Measurements from ENCODE around the gene DNAH11.
"Not testable (repeated sequence)": the region's sequence is repeated elsewhere in the genome, so short reads cannot be mapped to it uniquely, and the experiment has no call there.

DNA sequence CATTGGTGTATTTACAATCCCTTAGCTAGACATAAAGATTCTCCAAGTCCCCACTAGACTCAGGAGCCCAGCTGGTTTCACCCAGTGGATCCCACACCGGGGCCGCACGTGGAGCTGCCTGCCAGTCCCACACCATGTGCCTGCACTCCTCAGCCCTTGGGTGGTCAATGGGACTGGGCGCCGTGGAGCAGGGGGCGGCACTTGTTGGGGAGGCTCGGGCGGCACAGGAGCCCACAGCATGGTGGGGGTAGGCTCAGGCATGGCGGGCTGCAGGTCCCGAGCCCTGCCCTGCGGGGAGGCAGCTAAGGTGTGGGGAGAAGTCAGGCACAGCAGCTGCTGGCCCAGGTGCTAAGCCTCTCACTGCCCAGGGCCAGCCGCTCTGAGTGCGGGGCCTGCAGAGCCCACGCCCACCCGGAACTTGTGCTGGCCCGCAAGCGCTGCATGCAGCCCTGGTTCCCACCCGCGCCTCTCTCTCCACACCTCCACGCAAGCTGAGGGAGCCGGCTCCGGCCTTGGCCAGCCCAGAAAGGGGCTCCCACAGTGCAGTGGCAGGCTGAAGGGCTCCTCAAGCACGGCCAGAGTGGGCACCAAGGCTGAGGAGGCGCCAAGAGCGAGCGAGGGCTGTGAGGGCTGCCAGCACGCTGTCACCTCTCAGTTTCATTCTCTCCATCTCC, 6.3 kb upstream of the DNAH11 start:
- TF ChIP-seq TAF1 (conservative IDR thresholded peaks at IDR 0.05); JUND (IDR thresholded peaks at IDR 0.05); YY1 (IDR thresholded peaks at IDR 0.05); EGR1 (IDR thresholded peaks at IDR 0.05; ENCODE audit: low read depth in 2 of 2); RAD21 (IDR thresholded peaks at IDR 0.05); GABPA (IDR thresholded peaks at IDR 0.05 in 1 of 2, conservative IDR thresholded peaks at IDR 0.05 in 1 of 2); SP1 (IDR thresholded peaks at IDR 0.05); FOXA1 (IDR thresholded peaks at IDR 0.05); RXRA (IDR thresholded peaks at IDR 0.05): not testable (repeated sequence)
- TF ChIP-seq, protein P1, sequence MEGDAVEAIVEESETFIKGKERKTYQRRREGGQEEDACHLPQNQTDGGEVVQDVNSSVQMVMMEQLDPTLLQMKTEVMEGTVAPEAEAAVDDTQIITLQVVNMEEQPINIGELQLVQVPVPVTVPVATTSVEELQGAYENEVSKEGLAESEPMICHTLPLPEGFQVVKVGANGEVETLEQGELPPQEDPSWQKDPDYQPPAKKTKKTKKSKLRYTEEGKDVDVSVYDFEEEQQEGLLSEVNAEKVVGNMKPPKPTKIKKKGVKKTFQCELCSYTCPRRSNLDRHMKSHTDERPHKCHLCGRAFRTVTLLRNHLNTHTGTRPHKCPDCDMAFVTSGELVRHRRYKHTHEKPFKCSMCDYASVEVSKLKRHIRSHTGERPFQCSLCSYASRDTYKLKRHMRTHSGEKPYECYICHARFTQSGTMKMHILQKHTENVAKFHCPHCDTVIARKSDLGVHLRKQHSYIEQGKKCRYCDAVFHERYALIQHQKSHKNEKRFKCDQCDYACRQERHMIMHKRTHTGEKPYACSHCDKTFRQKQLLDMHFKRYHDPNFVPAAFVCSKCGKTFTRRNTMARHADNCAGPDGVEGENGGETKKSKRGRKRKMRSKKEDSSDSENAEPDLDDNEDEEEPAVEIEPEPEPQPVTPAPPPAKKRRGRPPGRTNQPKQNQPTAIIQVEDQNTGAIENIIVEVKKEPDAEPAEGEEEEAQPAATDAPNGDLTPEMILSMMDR (IDR thresholded peaks at IDR 0.05; ENCODE audit: low read depth, low read length, missing input control): not testable (repeated sequence)
- TF ChIP-seq, protein P2, sequence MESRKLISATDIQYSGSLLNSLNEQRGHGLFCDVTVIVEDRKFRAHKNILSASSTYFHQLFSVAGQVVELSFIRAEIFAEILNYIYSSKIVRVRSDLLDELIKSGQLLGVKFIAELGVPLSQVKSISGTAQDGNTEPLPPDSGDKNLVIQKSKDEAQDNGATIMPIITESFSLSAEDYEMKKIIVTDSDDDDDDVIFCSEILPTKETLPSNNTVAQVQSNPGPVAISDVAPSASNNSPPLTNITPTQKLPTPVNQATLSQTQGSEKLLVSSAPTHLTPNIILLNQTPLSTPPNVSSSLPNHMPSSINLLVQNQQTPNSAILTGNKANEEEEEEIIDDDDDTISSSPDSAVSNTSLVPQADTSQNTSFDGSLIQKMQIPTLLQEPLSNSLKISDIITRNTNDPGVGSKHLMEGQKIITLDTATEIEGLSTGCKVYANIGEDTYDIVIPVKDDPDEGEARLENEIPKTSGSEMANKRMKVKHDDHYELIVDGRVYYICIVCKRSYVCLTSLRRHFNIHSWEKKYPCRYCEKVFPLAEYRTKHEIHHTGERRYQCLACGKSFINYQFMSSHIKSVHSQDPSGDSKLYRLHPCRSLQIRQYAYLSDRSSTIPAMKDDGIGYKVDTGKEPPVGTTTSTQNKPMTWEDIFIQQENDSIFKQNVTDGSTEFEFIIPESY (IDR thresholded peaks at IDR 0.05): not testable (repeated sequence)
- TF ChIP-seq, protein P3, sequence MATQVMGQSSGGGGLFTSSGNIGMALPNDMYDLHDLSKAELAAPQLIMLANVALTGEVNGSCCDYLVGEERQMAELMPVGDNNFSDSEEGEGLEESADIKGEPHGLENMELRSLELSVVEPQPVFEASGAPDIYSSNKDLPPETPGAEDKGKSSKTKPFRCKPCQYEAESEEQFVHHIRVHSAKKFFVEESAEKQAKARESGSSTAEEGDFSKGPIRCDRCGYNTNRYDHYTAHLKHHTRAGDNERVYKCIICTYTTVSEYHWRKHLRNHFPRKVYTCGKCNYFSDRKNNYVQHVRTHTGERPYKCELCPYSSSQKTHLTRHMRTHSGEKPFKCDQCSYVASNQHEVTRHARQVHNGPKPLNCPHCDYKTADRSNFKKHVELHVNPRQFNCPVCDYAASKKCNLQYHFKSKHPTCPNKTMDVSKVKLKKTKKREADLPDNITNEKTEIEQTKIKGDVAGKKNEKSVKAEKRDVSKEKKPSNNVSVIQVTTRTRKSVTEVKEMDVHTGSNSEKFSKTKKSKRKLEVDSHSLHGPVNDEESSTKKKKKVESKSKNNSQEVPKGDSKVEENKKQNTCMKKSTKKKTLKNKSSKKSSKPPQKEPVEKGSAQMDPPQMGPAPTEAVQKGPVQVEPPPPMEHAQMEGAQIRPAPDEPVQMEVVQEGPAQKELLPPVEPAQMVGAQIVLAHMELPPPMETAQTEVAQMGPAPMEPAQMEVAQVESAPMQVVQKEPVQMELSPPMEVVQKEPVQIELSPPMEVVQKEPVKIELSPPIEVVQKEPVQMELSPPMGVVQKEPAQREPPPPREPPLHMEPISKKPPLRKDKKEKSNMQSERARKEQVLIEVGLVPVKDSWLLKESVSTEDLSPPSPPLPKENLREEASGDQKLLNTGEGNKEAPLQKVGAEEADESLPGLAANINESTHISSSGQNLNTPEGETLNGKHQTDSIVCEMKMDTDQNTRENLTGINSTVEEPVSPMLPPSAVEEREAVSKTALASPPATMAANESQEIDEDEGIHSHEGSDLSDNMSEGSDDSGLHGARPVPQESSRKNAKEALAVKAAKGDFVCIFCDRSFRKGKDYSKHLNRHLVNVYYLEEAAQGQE (IDR thresholded peaks at IDR 0.05): not testable (repeated sequence)
- TF ChIP-seq, protein P4, sequence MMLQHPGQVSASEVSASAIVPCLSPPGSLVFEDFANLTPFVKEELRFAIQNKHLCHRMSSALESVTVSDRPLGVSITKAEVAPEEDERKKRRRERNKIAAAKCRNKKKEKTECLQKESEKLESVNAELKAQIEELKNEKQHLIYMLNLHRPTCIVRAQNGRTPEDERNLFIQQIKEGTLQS (IDR thresholded peaks at IDR 0.05): not testable (repeated sequence)
- TF ChIP-seq, protein P5, sequence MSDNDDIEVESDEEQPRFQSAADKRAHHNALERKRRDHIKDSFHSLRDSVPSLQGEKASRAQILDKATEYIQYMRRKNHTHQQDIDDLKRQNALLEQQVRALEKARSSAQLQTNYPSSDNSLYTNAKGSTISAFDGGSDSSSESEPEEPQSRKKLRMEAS (IDR thresholded peaks at IDR 0.05): not testable (repeated sequence)

Measured in liver (tissue), 3 donors.